A673 (cell line): Measurements from ENCODE around the gene RNGTT. TPM values are rescaled to one million over a fixed set of nuclear protein-coding genes. Genes with fewer than 3 reads are reported as not detected.

Experiments
- BruUV-seq: library from RNA; stranded (reverse); fragments of 400-500 nt; replicated peaks from 2 replicates; lab custom pipeline; 2021; lab: Mats Ljungman, UMichigan
- CTCF ChIA-PET: fragments of 300-600 bp; sonication (Branson Sonifier 250); formaldehyde crosslinking; loops from one replicate; lab custom pipeline; 2022; ENCODE audit warnings: antibody characterized with exemption; lab: Charles Lee
- POLR2A ChIA-PET: fragments of 300-600 bp; sonication (Branson Sonifier 250); formaldehyde crosslinking; loops from one replicate; lab custom pipeline; 2022; ENCODE audit warnings: antibody characterized with exemption; ENCODE audit not compliant: low non-redundant PET; lab: Charles Lee
- DNase-seq: peaks from one replicate; pipeline ENCODE4 v3.0.0-alpha.2; 2015; ENCODE audit warnings: low spot score
- H3K27ac ChIP-seq: fragments of 200-600 bp; sonication (generic); 2 replicates; pipeline ENCODE4 v1.5.1; 2016; ENCODE audit warnings: mixed run types, low read depth, mild to moderate bottlenecking, mixed read lengths, antibody characterized with exemption, low read length; ENCODE audit not compliant: poor library complexity, severe bottlenecking
- H3K27me3 ChIP-seq: fragments of 200-600 bp; sonication (generic); replicated peaks from 2 replicates; pipeline ENCODE4 v1.6.1; 2017; ENCODE audit warnings: mixed run types, low read depth, mild to moderate bottlenecking, mixed read lengths, antibody characterized with exemption, low read length; ENCODE audit not compliant: insufficient read depth, poor library complexity
- H3K36me3 ChIP-seq: fragments of 200-600 bp; sonication (generic); 2 replicates; pipeline ENCODE4 v1.6.1; 2016; ENCODE audit warnings: mixed run types, mild to moderate bottlenecking, mixed read lengths, antibody characterized with exemption, low read length; ENCODE audit not compliant: insufficient read depth, poor library complexity, severe bottlenecking
- H3K4me1 ChIP-seq: fragments of 200-600 bp; sonication (generic); 2 replicates; pipeline ENCODE4 v1.6.1; 2017; ENCODE audit warnings: mixed run types, mild to moderate bottlenecking, mixed read lengths, antibody characterized with exemption, low read length; ENCODE audit not compliant: insufficient read depth, poor library complexity, severe bottlenecking
- H3K4me3 ChIP-seq: fragments of 200-600 bp; sonication (generic); 2 replicates; pipeline ENCODE4 v1.5.1; 2016; ENCODE audit warnings: low read depth, mixed run types, mild to moderate bottlenecking, mixed read lengths, low read length; ENCODE audit not compliant: poor library complexity, severe bottlenecking
- H3K9me3 ChIP-seq: fragments of 200-600 bp; sonication (generic); 2 replicates; pipeline ENCODE4 v1.6.1; 2016; ENCODE audit warnings: mixed run types, low read depth, mild to moderate bottlenecking, mixed read lengths, antibody characterized with exemption, low read length; ENCODE audit not compliant: poor library complexity, severe bottlenecking
- EZH2 ChIP-seq: fragments of 200-600 bp; sonication (generic); IDR thresholded peaks from 2 replicates; pipeline ENCODE4 v1.6.1; 2017; ENCODE audit warnings: borderline replicate concordance, low read depth, mild to moderate bottlenecking, mixed read lengths, antibody characterized with exemption, low read length; ENCODE audit not compliant: poor library complexity, severe bottlenecking
- intact Hi-C: fragments of 100-400 bp; cut with micrococcal nuclease; formaldehyde crosslinking; loops from one replicate; pipeline ENCODE4 v1.10.0; 2022; ENCODE audit not compliant: unreplicated experiment
- total RNA-seq: library from RNA; stranded (reverse); gene quantifications from 2 replicates; pipeline ENCODE4 v1.2.3, GENCODE V29; 2021
- TF ChIP-seq, protein P1 (sequence below): fragments of 300-800, 200-600 bp; sonication (generic); conservative IDR thresholded peaks from 2 replicates; pipeline ENCODE4 v1.5.1; 2017; ENCODE audit warnings: low read depth, mild to moderate bottlenecking, antibody characterized with exemption, low read length, moderate library complexity, mixed read lengths

The RNGTT gene
- total RNA-seq, 1 experiment from 2014 or later: 31.8 TPM

DNA sequence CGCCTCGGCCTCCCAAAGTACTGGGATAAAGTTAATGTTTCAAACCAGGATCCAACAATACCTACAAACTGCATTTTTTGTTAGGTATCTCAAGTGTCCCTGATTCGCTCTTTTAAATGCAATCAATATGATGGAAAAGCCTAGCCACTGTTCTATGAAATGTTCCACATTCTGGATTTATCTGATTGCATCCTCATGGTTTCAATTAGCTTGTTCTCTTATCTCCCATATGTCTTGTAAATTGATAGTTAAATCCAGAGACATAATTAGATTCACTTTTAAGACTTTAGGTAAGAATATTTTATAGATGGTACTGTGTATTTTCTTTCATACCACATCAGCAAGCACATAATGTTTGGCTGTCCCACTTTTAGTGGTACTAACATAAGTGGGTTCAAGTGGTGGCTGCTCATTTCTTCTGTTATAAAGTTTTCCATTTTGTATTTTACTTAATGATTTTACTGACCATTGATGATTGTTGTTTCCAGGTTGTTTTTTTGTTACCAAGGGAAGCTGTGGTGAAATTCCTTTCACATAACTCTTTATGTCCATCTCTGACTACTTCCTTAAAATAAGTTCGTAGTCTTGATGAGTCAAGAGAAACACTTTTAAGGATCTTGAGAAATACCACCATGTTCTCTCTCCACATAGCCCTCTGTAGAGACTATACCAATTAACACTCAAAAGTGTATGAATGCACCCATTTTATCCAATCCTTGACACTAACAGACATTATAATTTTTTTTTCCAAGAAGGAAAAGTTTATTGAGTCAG, 40.5 kb downstream of the RNGTT start:
- no peak overlapping the region for H3K27ac ChIP-seq
- BruUV-seq: no TSS peak

DNA sequence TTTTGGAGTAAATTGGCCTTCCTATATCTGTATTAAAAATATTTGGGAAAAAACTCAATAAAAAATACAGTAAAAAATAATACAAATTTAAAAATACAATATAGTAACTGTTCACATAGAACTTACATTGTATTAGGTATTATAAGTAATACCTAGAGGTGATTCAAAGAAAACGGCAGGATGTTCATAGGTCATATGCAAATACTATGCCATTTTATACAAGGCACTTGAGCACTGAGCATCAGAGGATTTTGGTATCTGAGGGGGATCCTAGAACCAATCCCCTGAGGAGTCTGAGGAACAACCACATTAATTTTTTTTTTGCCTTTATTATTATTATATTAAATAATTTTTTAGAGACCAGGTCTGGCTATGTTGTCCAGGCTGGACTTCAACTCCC, 41.7 kb downstream of the RNGTT start:
- no peak overlapping the region for H3K27ac ChIP-seq
- no peak overlapping the region for H3K4me3 ChIP-seq
- no TSS peak for BruUV-seq
- TF ChIP-seq, protein P1, sequence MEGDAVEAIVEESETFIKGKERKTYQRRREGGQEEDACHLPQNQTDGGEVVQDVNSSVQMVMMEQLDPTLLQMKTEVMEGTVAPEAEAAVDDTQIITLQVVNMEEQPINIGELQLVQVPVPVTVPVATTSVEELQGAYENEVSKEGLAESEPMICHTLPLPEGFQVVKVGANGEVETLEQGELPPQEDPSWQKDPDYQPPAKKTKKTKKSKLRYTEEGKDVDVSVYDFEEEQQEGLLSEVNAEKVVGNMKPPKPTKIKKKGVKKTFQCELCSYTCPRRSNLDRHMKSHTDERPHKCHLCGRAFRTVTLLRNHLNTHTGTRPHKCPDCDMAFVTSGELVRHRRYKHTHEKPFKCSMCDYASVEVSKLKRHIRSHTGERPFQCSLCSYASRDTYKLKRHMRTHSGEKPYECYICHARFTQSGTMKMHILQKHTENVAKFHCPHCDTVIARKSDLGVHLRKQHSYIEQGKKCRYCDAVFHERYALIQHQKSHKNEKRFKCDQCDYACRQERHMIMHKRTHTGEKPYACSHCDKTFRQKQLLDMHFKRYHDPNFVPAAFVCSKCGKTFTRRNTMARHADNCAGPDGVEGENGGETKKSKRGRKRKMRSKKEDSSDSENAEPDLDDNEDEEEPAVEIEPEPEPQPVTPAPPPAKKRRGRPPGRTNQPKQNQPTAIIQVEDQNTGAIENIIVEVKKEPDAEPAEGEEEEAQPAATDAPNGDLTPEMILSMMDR: no peak
- H3K36me3 ChIP-seq: peaks cover 8% of the 10 kb centered on the region
- CTCF ChIA-PET: interaction anchor here (0.7 kb wide), 2 partner anchors 541 to 1646 kb away, joined by 3 to 4 read pairs; no protein-coding TSS in a partner anchor
- no peaks in the 10 kb centered on the region for H3K9me3 ChIP-seq
- H3K27me3 ChIP-seq: no peaks in the 10 kb centered on the region
- intact Hi-C loops: no loop called here
- DNase-seq: no peak
- no peaks in the 10 kb centered on the region for H3K4me1 ChIP-seq
- POLR2A ChIA-PET: interaction anchor here (0.7 kb wide), 1 partner anchor 729 kb away, joined by 5 read pairs; no protein-coding TSS in a partner anchor

More for the DNA sequence above, 40.5 kb downstream of the RNGTT start:
- no peak for DNase-seq
- H3K4me1 ChIP-seq: no peaks in the 10 kb centered on the region
- ChIA-PET CTCF (no interaction called here), POLR2A (no interaction called here)
- no peak overlapping the region for H3K4me3 ChIP-seq
- intact Hi-C loops: no loop called here
- H3K9me3 ChIP-seq: no peaks in the 10 kb centered on the region
- TF ChIP-seq, protein P1: no peak
- no peak for TF ChIP-seq EZH2
- H3K36me3 ChIP-seq: peaks cover 8% of the 10 kb centered on the region
- H3K27me3 ChIP-seq: no peaks in the 10 kb centered on the region

DNA sequence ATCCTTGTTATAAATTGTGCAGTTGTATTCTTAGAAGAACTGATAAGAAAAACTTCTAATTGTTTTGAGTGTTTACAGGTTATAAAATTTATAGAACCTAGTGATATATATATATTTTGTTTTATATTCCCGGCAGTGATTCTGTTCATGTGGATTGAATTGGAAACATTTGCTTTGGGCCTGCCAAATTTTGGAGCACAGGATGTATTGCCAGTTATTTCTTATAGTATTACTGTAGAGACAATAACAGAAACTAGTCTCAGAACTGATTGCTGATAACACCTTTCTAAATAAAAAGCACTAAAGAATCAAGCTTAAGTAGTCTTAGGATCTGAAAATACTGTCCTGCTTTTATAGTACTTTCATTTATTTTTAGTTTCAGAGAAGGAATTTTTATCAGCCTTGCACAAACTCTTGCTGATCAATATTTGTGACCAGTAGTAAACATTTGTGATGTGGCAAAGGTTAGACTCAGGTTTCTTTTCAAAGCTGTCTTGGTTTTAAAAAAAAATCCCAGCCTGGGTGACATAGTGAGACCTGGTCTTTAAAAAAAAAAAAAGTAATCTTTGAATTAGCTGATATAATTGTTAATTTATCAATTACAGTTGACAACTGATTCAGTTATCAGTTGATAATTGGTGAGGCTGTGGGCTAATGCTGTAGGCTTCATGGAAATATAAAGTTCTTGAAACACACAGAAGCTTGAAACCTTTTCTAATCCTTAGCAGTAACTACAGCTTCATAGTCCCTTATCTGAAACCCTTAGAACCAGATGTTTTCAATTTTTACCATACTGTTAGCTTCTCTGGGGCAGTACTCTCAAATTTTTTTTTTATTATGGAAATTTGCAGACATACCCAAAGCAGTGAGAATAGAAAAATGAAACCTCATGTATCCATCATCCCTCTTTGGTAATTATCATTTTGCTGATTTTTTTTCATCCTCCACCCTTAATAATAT, 42.4 kb downstream of the RNGTT start:
- Histone ChIP-seq H3K27ac (no peak overlapping the region), H3K27me3 (no peaks in the 10 kb centered on the region), H3K9me3 (no peaks in the 10 kb centered on the region), H3K4me1 (no peaks in the 10 kb centered on the region), H3K36me3 (peaks cover 8% of the 10 kb centered on the region), H3K4me3 (no peak overlapping the region)
- intact Hi-C loops: no loop called here
- no peak for TF ChIP-seq EZH2
- TF ChIP-seq, protein P1: no peak
- DNase-seq: no peak
- ChIA-PET CTCF (interaction anchor here (0.5 to 0.7 kb wide), 3 partner anchors 540 to 1854 kb away, joined by 3 to 4 read pairs (median 3); no protein-coding TSS in a partner anchor), POLR2A (interaction anchor here (0.7 kb wide), 1 partner anchor 729 kb away, joined by 5 read pairs; no protein-coding TSS in a partner anchor)
- BruUV-seq: no TSS peak
